ENCODE measurements around the gene LYAR. TPM values are rescaled to one million over a fixed set of nuclear protein-coding genes. Genes with fewer than 3 reads are reported as not detected.
A peak's percentile ranks its signal among the peaks of the same experiment; 100 is the strongest.
"Not testable (repeated sequence)": the region's sequence is repeated elsewhere in the genome, so short reads cannot be mapped to it uniquely, and the experiment has no call there.

The LYAR gene
- total RNA-seq, 4 donors from 2014 or later: 2.8 to 6.3 (median 4.4) TPM

DNA sequence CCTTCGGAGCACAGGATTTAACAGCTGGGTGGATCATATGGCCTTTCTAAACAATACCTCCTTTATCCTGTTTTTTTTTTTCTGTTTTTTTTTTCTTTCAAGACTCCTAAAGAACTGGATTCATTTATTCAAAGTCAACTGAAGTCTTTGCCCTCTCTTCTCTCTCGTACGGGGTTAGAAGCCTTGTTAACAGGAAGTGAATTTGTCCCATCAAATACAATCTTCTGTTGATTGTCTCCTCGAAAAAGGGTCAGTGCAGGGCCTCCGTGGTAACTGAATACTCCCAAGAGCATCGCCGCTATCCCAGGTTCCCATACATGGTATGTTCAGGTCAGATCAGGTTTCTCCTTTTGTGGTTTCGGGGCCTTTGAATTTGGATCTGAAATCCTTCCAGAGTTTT is 40.1 kb downstream of the LYAR start:
- Histone ChIP-seq H3K4me3 (no peak overlapping the region), H3K36me3 (peaks cover 0 to 5% (median 0%) of the 10 kb centered on the region in 3 donors), H3K27me3 (no peaks in the 10 kb centered on the region), H3K4me1 (peaks cover 0 to 26% (median 6%) of the 10 kb centered on the region in 4 donors), H3K9me3 (no peaks in the 10 kb centered on the region), H3K27ac (no peak overlapping the region)
- no peak for TF ChIP-seq POLR2A (IDR thresholded peaks at IDR 0.05)
- TF ChIP-seq CTCF (IDR thresholded peaks at IDR 0.05): no peak
- DNase-seq: no peak

DNA sequence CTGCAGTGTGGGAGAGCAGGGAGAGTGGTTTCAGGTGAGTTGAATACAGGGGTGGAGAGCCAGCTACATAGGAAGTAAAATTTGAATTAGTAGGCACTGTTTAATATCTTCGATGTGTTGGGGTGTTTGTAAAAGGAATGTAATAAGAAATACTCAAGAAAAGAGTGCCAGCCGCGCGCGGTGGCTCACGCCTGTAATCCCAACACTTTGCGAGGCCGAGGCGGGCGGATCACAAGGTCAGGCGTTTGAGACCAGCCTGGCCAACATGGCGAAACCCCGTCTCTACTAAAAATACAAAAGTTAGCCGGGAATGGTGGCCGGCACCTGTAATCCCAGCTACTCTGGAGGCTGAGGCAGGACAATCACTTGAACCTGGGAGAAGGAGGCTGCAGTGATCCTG is 40.6 kb downstream of the LYAR start:
- Histone ChIP-seq H3K4me1 (peaks cover 0 to 26% (median 6%) of the 10 kb centered on the region in 4 donors), H3K36me3 (peaks cover 0 to 10% (median 0%) of the 10 kb centered on the region in 3 donors), H3K27ac (peak overlapping the region in 2 of 4 donors; percentile 89 to 94)
- H3K27me3 ChIP-seq, DNase-seq, H3K9me3 ChIP-seq, H3K4me3 ChIP-seq: not testable (repeated sequence)

DNA sequence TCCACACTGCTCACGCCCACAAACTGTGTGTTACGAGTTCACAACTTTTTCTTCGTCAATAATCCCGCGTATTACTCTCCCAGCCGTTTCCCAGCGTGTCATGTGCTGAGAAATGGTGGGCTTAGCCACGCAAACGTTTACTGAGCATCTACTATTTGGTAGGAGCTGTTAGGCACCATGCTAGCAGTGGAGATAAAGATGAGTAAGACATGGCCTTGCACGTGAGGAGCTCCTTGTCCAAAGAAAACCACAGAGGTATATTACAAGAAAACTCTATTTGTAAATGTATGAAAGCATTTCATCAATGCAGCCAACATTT is 41.1 kb downstream of the LYAR start:
- peaks cover 0 to 15% (median 0%) of the 10 kb centered on the region in 3 donors for H3K36me3 ChIP-seq
- no peak for TF ChIP-seq POLR2A (IDR thresholded peaks at IDR 0.05)
- no peak for TF ChIP-seq CTCF (IDR thresholded peaks at IDR 0.05)

DNA sequence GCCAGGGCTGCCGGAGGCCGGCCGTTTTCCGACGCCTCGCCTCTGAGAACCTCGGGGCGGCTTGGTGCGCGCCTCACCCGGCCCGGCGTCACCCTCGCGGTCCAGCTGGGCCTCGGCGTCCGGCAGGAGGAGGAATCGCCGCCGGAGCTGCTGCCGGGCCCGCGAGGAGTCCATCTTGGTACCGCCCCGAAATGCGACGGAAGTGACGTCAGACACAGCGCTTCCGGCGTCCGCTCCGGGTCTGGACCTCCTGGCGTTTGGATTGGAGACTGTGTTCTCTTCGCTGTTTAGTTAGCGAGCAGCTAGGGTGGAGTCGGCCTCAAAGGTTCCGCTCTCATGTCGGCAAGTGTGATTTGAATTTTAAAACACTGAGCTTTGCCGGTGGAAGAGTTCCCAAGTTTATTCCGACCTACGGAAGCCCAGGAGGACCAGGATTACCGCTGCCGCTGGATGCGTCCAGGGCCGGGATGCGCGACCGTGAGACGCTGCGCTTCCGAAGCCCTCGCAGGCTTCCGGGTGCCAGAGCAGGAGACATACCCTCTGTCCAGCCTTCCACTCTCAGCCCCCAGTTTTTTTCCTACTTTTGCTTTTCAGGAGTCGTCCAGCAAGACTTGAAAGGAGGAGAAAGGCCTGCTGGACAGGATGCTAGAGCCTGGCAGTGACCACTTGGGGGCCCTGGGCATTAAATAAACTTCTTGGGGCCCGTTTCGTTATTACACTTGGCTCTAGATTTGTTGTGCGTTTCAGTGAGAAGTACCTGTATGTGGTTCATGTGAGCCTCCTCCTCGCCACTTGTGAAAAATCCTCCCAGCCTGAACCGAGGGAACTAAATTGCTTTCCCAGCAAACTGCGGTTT is 41.7 kb downstream of the LYAR start, which contains the start of gene TMEM128:
TMEM128 (minus strand) TSS at position 195 of the 856 bp plus-strand sequence; CDS start at position 174, 21 bp downstream.
- TF ChIP-seq CTCF (IDR thresholded peaks at IDR 0.05): peak in 3 of 6 experiments; percentile 25 to 45 (median 44)
- peak; percentile 65 to 83 for TF ChIP-seq POLR2A (IDR thresholded peaks at IDR 0.05)

More for the DNA sequence above, 41.1 kb downstream of the LYAR start:
- H3K27ac ChIP-seq: peak overlapping the region; percentile 80 to 94 (median 87)
- H3K4me3 ChIP-seq: peak overlapping the region; percentile 70 to 88 (median 76)
- H3K27me3 ChIP-seq: no peaks in the 10 kb centered on the region
- no peaks in the 10 kb centered on the region for H3K9me3 ChIP-seq
- peaks cover 0 to 26% (median 6%) of the 10 kb centered on the region in 4 donors for H3K4me1 ChIP-seq
- no peak for DNase-seq

DNA sequence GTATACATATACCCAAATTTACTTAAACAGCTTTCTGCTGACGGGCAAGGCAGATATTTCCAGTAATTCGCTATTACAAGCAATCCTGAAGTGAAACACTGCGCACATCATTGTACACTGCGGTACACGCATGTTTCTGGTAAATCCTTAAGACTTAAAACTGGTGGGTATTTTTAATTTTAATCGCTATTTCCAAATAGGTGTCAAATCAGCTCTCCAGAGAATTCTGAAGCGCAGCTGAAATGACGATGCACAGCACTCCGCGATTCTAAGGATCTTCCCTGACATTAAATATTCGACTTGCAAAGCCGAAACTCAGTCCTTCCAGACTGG is 42.3 kb downstream of the LYAR start:
- Histone ChIP-seq H3K27ac (peak overlapping the region; percentile 80 to 94 (median 87)), H3K4me1 (peaks cover 0 to 26% (median 6%) of the 10 kb centered on the region in 4 donors), H3K4me3 (peak overlapping the region; percentile 70 to 88 (median 76)), H3K9me3 (no peaks in the 10 kb centered on the region), H3K36me3 (peaks cover 0 to 27% (median 0%) of the 10 kb centered on the region in 3 donors), H3K27me3 (no peaks in the 10 kb centered on the region)
- TF ChIP-seq CTCF (IDR thresholded peaks at IDR 0.05) (no peak), POLR2A (IDR thresholded peaks at IDR 0.05) (no peak)
- no peak for DNase-seq

More for the DNA sequence above, 41.7 kb downstream of the LYAR start, which contains the start of gene TMEM128:
- Histone ChIP-seq H3K27ac (peak within 1 kb of the TSS; percentile 80 to 94 (median 87)), H3K36me3 (peaks cover 0 to 21% (median 0%) of the 10 kb centered on the region in 3 donors), H3K4me1 (peaks cover 0 to 26% (median 6%) of the 10 kb centered on the region in 4 donors), H3K27me3 (no peaks in the 10 kb centered on the region), H3K9me3 (no peaks in the 10 kb centered on the region), H3K4me3 (peak within 1 kb of the TSS; percentile 70 to 88 (median 76))
- peak; percentile 89 to 97 (median 95) for DNase-seq

DNA sequence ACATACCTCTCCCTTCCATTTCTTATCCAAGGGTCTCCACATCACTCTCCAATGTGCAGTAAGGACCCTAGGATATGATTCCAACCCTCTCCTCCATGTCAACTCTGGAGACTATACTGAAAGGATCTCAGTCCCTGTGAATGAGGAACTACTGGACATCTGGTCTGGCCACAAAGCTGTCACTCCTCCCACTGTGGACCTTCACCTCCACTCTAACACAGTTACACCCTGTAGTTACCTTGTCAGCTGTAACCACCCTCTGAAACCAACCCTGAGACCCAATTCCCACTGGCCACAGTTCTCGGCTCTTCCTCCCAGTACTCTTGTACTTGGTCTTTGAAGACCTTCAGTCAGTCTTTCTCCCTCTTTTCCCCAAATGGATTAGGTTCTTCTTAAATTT is 44.8 kb downstream of the LYAR start:
- Histone ChIP-seq H3K27ac (peak overlapping the region in 1 of 4 donors; percentile 25), H3K4me1 (peaks cover 0 to 26% (median 6%) of the 10 kb centered on the region in 4 donors), H3K4me3 (no peak overlapping the region), H3K27me3 (no peaks in the 10 kb centered on the region), H3K36me3 (peaks cover 0 to 42% (median 0%) of the 10 kb centered on the region in 3 donors), H3K9me3 (no peaks in the 10 kb centered on the region)
- no peak for TF ChIP-seq CTCF (IDR thresholded peaks at IDR 0.05)
- TF ChIP-seq POLR2A (IDR thresholded peaks at IDR 0.05): no peak
- peak in 1 of 3 donors; percentile 57 for DNase-seq

DNA sequence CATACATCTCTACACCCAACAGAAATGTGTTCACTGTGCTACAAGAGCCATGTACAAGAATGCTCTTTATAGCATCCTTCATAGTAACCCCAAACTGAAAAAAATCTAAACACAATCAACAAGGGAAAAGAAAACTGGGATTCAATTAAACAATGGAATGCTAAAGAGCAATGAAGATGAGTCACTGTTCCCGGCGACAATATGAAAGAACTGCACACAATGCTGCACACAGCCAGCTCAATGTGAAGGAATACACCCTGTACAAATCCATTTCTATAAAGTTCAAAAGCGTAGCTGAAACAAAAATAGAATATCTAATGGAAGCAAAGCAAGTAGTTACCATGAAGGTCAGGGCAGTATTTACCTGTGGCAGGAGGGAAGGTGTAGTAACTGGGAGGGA is 50.4 kb downstream of the LYAR start:
- H3K9me3 ChIP-seq, H3K4me3 ChIP-seq, H3K27me3 ChIP-seq, H3K4me1 ChIP-seq, H3K27ac ChIP-seq, DNase-seq: not testable (repeated sequence)
- peaks cover 0 to 66% (median 0%) of the 10 kb centered on the region in 3 donors for H3K36me3 ChIP-seq
